Measurements from ENCODE around the gene KLK11.
"Not testable (repeated sequence)": the region's sequence is repeated elsewhere in the genome, so short reads cannot be mapped to it uniquely, and the experiment has no call there.

Gene KLK11

DNA sequence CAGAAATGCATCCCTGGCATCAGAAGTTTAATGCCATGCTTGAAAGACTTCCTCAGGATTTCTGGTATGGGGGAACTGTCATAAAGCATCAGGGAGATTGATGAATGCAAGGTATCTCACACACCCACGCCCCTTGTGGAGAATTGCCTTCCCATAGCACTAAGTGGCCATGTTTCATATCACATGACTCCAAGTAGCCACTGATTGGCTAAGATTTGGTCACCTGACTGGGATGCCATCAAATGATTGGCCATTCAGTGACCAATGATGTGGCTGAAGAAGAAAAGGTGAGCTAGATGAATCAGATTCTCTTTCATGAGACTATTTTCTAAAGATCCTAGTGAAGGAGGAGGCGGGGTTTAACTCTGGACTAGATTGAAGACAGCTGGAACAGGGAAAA, 32.3 kb downstream of the KLK11 start:
- TF ChIP-seq PATZ1 (CRISPR knock-in tag; IDR thresholded peaks at IDR 0.05; ENCODE audit: borderline replicate concordance) (no peak), GLIS3 (CRISPR knock-in tag; IDR thresholded peaks at IDR 0.05) (no peak), ISL1 (CRISPR knock-in tag; IDR thresholded peaks at IDR 0.05) (no peak)
- TF ChIP-seq, protein P1, sequence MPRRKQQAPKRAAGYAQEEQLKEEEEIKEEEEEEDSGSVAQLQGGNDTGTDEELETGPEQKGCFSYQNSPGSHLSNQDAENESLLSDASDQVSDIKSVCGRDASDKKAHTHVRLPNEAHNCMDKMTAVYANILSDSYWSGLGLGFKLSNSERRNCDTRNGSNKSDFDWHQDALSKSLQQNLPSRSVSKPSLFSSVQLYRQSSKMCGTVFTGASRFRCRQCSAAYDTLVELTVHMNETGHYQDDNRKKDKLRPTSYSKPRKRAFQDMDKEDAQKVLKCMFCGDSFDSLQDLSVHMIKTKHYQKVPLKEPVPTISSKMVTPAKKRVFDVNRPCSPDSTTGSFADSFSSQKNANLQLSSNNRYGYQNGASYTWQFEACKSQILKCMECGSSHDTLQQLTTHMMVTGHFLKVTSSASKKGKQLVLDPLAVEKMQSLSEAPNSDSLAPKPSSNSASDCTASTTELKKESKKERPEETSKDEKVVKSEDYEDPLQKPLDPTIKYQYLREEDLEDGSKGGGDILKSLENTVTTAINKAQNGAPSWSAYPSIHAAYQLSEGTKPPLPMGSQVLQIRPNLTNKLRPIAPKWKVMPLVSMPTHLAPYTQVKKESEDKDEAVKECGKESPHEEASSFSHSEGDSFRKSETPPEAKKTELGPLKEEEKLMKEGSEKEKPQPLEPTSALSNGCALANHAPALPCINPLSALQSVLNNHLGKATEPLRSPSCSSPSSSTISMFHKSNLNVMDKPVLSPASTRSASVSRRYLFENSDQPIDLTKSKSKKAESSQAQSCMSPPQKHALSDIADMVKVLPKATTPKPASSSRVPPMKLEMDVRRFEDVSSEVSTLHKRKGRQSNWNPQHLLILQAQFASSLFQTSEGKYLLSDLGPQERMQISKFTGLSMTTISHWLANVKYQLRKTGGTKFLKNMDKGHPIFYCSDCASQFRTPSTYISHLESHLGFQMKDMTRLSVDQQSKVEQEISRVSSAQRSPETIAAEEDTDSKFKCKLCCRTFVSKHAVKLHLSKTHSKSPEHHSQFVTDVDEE (CRISPR knock-in tag; IDR thresholded peaks at IDR 0.05): no peak
- ATAC-seq: no peak

DNA sequence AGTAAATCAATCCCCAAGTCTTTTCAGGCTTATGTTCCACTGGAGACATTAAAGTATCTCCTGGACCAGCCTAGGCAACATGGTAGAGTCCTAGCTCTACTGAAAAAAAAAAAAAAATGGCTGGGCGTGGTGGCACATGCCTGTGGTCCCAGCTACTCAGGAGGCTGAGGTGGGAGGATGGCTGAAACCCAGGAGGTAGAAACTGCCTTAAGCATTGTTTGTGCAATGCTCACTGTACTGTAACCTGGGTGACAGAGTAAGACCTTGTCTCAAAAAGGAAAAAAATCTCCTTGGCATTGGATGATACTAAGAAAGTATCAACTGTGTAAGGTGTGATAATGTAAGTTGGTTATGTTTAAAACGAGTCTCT, 33.8 kb downstream of the KLK11 start:
- TF ChIP-seq, protein P2, sequence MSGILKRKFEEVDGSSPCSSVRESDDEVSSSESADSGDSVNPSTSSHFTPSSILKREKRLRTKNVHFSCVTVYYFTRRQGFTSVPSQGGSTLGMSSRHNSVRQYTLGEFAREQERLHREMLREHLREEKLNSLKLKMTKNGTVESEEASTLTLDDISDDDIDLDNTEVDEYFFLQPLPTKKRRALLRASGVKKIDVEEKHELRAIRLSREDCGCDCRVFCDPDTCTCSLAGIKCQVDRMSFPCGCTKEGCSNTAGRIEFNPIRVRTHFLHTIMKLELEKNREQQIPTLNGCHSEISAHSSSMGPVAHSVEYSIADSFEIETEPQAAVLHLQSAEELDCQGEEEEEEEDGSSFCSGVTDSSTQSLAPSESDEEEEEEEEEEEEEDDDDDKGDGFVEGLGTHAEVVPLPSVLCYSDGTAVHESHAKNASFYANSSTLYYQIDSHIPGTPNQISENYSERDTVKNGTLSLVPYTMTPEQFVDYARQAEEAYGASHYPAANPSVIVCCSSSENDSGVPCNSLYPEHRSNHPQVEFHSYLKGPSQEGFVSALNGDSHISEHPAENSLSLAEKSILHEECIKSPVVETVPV (CRISPR knock-in tag; IDR thresholded peaks at IDR 0.05): no peak
- no peak for TF ChIP-seq PPARA (CRISPR knock-in tag; IDR thresholded peaks at IDR 0.05; ENCODE audit: borderline replicate concordance)
- no peak for TF ChIP-seq ZFP3 (CRISPR knock-in tag; IDR thresholded peaks at IDR 0.05)
- no peak for TF ChIP-seq ZFP30 (CRISPR knock-in tag; IDR thresholded peaks at IDR 0.05)
- TF ChIP-seq CSDC2 (CRISPR knock-in tag; IDR thresholded peaks at IDR 0.05): no peak
- no peak for TF ChIP-seq ZNF565 (CRISPR knock-in tag; conservative IDR thresholded peaks at IDR 0.05; ENCODE audit: low read depth)
- no peak for TF ChIP-seq ZNF70 (CRISPR knock-in tag; IDR thresholded peaks at IDR 0.05)
- TF ChIP-seq GLIS3 (CRISPR knock-in tag; IDR thresholded peaks at IDR 0.05): no peak
- no peak for TF ChIP-seq ARNTL (CRISPR knock-in tag; IDR thresholded peaks at IDR 0.05; ENCODE audit: borderline replicate concordance, low read depth)
- TF ChIP-seq BACH2 (CRISPR knock-in tag; IDR thresholded peaks at IDR 0.05; ENCODE audit: borderline replicate concordance): no peak
- TF ChIP-seq TCF4 (CRISPR knock-in tag; IDR thresholded peaks at IDR 0.05; ENCODE audit: borderline replicate concordance): no peak
- no peak for TF ChIP-seq RARB (CRISPR knock-in tag; IDR thresholded peaks at IDR 0.05)
- TF ChIP-seq ZC3H10 (CRISPR knock-in tag; IDR thresholded peaks at IDR 0.05): no peak
- ATAC-seq: no peak

DNA sequence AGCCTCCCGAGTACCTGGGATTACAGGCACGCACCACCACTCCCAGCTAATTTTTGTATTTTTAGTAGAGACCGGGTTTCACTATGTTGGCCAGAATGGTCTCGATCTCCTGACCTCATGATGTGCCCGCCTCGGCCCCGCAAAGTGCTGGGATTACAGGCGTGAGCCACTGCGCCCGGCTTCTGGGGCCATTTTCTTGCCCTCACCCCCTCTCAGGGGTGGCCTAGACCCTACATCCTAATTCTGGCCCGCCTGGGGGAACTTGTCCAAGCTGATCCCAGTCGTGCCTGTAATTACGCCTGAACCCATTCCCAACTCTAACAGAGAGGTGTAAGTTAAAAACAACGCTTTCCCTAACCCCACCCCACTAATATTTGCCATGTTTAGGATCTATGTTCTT, 42.0 kb downstream of the KLK11 start:
- ATAC-seq: not testable (repeated sequence)

DNA sequence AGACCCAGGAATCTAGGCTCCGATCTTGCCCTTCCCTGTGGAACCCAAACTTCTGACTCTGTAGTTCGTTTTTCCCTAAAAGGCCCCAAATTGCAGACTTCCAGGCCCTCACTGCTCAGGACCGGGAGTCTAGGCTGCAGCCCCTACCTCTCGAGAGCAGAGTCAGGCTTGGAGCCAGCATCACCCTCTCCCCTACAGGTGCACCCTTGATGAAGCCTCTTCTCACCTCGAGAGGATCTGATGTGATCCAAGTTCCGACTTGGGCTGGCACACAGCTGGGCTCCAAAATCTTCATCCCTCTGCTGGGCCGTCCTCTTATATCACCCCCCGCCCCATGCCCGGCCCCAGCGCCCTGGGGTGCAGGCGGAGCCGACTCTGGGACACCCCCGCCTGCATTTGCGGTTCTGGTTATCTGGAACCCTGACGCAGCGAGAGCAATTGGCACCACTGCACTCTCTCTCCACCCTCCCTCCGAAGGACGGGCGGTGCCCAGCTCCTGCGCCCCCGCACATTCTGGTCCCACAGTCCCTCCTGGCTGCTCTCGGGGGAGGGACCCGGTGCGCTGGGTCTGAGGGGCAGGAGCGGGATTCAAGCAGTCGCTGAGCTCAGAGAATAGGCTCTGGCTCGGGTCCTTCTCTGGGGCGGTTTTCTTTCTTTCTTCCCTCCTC, 42.7 kb downstream of the KLK11 start, which contains the start of gene KLK7:
Gene KLK7 (minus strand): TSS at position 293 of the 668 bp plus-strand sequence. CDS start 1,518 bp downstream, outside the sequence.
- TF ChIP-seq ARNTL (CRISPR knock-in tag; IDR thresholded peaks at IDR 0.05; ENCODE audit: borderline replicate concordance, low read depth): no peak
- no peak for TF ChIP-seq ZFP3 (CRISPR knock-in tag; IDR thresholded peaks at IDR 0.05)
- TF ChIP-seq OSR1 (CRISPR knock-in tag; IDR thresholded peaks at IDR 0.05): no peak
- no peak for TF ChIP-seq ZFP30 (CRISPR knock-in tag; IDR thresholded peaks at IDR 0.05)
- no peak for TF ChIP-seq GLIS3 (CRISPR knock-in tag; IDR thresholded peaks at IDR 0.05)
- TF ChIP-seq PATZ1 (CRISPR knock-in tag; IDR thresholded peaks at IDR 0.05; ENCODE audit: borderline replicate concordance): no peak
- TF ChIP-seq ZNF70 (CRISPR knock-in tag; IDR thresholded peaks at IDR 0.05): no peak
- TF ChIP-seq, protein P1 (CRISPR knock-in tag; IDR thresholded peaks at IDR 0.05): no peak
- no peak for TF ChIP-seq BACH2 (CRISPR knock-in tag; IDR thresholded peaks at IDR 0.05; ENCODE audit: borderline replicate concordance)
- TF ChIP-seq ZNF565 (CRISPR knock-in tag; conservative IDR thresholded peaks at IDR 0.05; ENCODE audit: low read depth): no peak
- no peak for TF ChIP-seq SNAI2 (CRISPR knock-in tag; IDR thresholded peaks at IDR 0.05)

More for the DNA sequence above, 42.7 kb downstream of the KLK11 start, which contains the start of gene KLK7:
- ATAC-seq: no peak
